ENCODE measurements around the gene TRMT112.

DNA sequence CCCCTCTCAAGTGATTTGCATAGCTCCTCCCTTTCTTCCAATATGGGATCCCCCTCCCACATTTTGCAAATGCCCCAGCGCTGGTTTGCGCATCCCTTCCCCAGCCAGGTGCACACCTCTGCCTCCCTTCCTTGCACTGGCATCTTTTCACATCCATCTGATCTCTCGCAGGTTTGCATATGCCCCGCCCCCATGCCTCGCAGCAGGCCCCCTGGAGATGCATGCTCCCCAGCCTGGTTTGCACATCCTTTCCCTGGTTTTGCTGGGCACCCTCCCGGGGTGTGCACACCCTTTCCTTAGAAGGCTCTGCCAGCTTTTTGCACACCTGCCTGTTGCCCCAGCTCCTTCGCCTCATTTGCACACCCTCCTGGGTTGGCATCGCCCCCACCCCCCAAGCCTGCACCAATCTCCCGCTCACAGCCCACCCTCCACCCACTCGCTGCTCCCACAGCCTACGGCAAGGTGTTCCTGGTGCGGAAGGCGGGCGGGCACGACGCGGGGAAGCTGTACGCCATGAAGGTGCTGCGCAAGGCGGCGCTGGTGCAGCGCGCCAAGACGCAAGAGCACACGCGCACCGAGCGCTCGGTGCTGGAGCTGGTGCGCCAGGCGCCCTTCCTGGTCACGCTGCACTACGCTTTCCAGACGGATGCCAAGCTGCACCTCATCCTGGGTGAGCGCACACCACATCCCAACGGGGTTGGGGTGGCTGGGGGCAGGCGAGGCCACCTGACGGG, 42.5 kb upstream of the TRMT112 start:
- TF ChIP-seq POLR2AphosphoS5 (IDR thresholded peaks at IDR 0.05) = no peak
- TF ChIP-seq, protein P1, sequence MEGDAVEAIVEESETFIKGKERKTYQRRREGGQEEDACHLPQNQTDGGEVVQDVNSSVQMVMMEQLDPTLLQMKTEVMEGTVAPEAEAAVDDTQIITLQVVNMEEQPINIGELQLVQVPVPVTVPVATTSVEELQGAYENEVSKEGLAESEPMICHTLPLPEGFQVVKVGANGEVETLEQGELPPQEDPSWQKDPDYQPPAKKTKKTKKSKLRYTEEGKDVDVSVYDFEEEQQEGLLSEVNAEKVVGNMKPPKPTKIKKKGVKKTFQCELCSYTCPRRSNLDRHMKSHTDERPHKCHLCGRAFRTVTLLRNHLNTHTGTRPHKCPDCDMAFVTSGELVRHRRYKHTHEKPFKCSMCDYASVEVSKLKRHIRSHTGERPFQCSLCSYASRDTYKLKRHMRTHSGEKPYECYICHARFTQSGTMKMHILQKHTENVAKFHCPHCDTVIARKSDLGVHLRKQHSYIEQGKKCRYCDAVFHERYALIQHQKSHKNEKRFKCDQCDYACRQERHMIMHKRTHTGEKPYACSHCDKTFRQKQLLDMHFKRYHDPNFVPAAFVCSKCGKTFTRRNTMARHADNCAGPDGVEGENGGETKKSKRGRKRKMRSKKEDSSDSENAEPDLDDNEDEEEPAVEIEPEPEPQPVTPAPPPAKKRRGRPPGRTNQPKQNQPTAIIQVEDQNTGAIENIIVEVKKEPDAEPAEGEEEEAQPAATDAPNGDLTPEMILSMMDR (IDR thresholded peaks at IDR 0.05) = no peak
- no peak for TF ChIP-seq EP300 (IDR thresholded peaks at IDR 0.05)

All from stomach (tissue), 4 donors.